Measurements from ENCODE around the gene NPTX2. TPM values are rescaled to one million over a fixed set of nuclear protein-coding genes. Genes with fewer than 3 reads are reported as not detected.

Gene NPTX2
- total RNA-seq, 1 experiment from 2014 or later: 0.58 TPM

DNA sequence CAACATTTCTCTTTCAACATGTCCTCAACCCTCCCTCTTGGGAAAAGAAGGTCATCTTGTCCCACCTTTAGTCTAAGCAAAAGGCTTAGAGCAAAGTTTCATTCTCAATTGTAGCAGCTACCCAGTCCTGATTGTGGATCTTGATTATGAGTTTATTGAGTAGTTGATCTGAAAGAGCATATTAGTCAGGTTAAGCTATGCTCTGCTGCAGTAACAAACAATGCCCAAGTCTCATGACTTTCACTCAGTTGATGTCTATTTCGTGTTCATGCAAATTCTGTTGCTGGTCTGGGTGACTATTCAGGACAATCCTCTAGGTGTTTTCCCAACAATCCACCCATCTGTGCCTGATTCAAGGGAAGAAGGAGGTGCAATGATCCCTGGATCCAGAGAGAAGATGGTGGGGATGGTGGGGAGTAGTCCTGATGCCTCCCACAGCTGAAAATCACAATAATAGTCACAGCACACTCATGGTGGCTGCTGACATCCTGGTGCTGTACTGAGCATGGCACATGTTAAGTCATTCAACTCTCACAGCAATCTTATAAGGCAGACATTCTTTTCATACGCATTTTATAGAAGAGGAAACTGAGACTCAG lies 54.7 kb downstream of the NPTX2 start:
- in situ Hi-C loops (cut with HindIII; ENCODE audit: low pct_unique_long_range_greater_than_20kb, low sequenced_read_pairs): no loop called here
- no peak for DNase-seq (ENCODE audit: low read depth, low spot score)

DNA sequence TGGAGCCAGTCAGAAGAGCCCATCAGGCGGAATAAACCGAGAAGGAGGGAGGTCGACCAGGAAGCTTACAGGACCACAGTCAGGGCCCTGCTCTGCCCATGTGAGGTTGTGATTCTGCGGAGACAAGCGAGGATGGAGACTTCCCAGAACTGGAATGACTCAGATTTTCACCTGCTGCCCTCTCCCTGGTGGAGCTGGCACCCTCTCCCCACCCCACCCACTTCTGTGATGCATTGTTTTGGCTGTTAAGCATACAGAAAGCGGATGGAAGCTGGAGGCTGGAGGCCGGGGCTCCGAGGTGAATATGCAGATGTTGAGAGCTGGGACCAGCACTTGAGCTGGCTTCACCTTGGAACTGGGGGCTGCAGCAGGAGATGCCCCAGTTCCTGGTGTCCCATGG lies 57.4 kb downstream of the NPTX2 start:
- in situ Hi-C loops (cut with HindIII; ENCODE audit: low pct_unique_long_range_greater_than_20kb, low sequenced_read_pairs): no loop called here
- DNase-seq (ENCODE audit: low read depth, low spot score): no peak

GRCh38 chr7:98674881-98675280 lies 57.8 kb downstream of the NPTX2 start:
- no peak for DNase-seq (ENCODE audit: low read depth, low spot score)
- in situ Hi-C loops (cut with HindIII; ENCODE audit: low pct_unique_long_range_greater_than_20kb, low sequenced_read_pairs): no loop called here

DNA sequence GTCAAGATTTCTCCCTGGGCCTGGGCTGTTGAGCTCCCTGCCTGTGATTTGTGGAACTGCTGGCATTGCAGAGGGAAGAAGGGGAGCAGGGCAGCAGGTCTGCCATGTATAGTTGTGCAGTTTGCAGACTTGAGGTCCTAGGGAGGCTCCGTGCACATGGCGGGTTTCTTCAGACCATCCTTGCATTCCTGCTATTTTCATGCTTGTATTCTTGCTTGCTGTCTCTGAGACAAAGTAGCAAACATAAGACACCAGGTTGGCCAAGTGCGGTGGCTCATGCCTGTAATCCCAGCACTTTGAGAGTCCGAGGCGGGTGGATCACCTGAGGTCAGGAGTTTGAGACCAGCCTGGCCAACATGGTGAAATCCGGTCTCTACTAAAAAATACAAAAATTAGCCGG lies 61.1 kb downstream of the NPTX2 start:
- in situ Hi-C loops (cut with HindIII; ENCODE audit: low pct_unique_long_range_greater_than_20kb, low sequenced_read_pairs): no loop called here

More for the DNA sequence above, 61.1 kb downstream of the NPTX2 start:
- DNase-seq (ENCODE audit: low read depth, low spot score): no peak

Other genes starting within 250 kb of the NPTX2 start
- 18.1 and 20.4 TPM in 2 replicates for gene BAIAP2L1, start 216.2 kb upstream of the NPTX2 start, total RNA-seq (2014; rRNA removed; shearing (Covaris generic))